Stimulated activated CD4-positive, alpha-beta T cell treated with anti-CD3 and anti-CD28 coated beads, Interleukin-2, amount 100 ng/mL, for 24 hours (primary cell): Measurements from ENCODE around the gene ZNF2.
A peak's percentile ranks its signal among the peaks of the same experiment; 100 is the strongest.

Experiments used
- DNase-seq, 2 donors: peaks; one replicate each; pipeline ENCODE4 v3.0.0-alpha.2; 2020

The ZNF2 gene

DNA sequence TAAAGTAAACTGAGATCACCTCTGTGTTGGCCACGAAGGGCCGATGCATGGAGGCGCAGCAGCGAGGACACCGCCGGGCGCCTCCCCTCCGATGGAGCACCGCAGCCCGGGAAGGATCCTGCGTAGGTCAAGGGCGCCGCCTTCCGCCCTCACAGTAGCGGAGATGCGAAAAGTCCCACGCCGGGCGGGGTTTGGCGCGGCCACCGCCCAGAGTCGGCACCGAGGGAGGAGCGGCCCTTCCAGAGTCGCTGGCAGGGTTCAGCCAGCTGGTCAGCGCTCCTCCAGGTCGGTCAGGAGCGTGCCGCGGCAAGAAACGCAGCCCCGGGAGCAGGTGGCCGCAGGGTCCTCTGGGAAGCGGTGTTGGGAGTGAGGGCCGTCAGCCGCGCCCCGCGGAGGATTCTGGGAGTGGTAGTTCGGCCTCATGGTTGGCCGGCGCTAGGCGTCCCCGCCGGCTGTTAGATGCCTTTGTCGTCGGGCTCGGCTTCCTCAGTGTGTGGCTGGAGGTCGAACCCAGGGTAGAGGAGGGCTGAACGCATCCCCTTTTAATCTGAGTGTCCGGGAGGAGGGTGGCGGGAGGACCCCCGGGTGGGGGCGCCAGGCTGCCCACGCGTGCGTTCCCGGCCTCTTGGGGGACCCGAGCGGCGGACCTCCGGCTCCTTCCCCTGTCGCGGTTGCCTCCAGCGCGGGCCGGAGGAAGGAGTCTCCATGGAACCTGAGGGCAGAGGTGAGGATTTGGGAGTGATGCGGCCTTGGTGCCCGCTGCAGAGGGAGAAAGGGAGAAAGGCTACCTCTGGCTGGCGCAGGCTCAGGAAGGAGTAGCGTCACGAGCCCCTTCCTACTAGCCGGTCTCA lies 41.7 kb downstream of the ZNF2 start, which contains the start of gene ZNF892:
Gene ZNF892 (plus strand): TSS at position 411 of the 851 bp plus-strand sequence. CDS start 295 bp downstream, at position 706.
- DNase-seq = peak; percentile 82 to 87

DNA sequence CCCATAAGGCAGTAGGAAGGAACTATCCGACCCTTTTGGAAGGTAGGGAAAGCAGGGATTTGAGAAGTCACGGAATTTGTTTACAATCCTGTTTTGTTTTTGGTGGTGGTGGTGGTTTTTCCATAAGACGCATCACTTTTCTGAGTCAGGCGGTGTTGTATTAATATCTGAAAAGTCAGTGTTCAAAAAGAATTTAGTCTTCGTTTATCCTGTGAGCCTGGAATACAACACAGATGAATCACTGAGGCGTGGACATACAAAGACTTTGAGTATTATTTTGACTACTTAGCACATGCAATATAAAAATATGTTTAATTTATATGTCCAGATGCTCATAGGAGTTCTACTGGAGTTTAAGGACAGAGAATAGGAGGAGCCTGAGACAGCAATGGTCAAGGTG lies 42.5 kb downstream of the ZNF2 start:
- no peak for DNase-seq

DNA sequence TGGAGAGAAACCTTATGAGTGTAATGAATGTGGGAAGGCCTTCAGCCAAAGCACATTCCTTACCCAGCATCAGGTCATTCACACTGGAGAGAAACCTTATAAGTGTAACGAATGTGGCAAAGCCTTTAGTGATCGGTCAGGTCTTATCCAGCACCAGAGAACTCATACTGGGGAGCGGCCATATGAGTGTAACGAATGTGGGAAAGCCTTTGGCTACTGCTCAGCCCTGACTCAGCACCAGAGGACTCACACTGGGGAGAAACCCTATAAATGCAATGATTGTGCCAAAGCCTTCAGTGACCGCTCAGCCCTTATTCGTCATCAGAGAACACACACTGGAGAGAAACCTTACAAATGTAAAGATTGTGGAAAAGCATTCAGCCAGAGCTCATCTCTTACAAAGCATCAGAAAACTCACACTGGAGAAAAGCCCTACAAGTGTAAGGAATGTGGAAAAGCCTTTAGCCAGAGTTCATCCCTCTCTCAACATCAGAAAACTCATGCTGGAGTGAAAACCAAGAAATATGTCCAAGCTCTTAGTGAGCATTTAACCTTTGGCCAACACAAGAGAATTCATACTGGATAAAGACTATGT lies 49.5 kb downstream of the ZNF2 start:
- no peak for DNase-seq

DNA sequence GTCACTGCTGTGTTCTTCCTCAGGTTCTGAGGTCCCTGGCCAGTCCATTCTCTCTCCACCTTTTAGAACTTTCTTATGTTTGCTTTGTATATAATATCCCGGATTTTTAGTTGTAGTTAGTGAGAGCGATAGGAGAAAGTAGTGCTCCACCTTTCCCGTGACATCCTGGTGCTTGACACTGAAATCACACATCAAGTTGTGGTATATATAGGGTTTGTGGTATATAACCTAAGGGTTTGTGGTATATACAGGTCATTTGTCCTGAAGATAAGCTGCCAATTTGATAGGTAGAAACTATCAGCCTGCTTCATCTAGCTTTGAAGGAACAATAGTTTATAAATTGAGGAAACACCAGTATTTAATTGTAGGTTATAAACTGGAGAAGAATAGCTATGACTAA lies 54.8 kb downstream of the ZNF2 start:
- DNase-seq = no peak

- DNase-seq = no peak
Observed at GRCh38 chr2:95225658-95226057, 60.0 kb downstream of the ZNF2 start.

DNA sequence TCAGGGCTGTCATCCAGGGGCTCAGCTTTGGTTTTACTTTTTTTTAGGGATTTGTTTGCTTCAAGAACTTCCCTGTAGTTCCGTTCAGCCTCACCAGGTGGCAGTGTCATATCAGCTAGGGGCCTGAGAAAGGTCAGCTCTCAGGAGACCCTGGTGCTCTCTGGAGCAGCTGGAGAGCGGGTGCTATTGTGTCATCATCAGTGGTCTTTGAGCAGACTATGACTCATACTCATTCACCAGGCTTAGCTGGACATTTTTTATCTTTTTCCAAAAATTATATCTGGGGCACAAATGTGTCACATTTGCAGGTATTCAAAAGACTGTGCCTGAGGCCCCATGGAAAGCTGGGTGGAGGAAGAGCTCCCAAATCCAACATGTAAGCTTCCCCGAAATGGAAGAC lies 66.1 kb downstream of the ZNF2 start:
- DNase-seq = peak in 1 of 2 donors; percentile 64

GRCh38 chr2:95232232-95232631 lies 66.6 kb downstream of the ZNF2 start:
- DNase-seq = no peak
